Activated T-helper 1 cell treated with anti-CD3 and anti-CD28 coated beads, Interleukin-12 subunit alpha, Interleukin-12 subunit beta, Interleukin-2, Interleukin-4 antibody, amounts not matched to agents 30 ng/mL and 10 ng/mL and 1 ng/mL, durations not matched to agents 14 hours and 24 hours and 36 hours (primary cell): Measurements from ENCODE around the gene COX6A1. TPM values are rescaled to one million over a fixed set of nuclear protein-coding genes. Genes with fewer than 3 reads are reported as not detected.

Source experiments
- total RNA-seq: library from RNA; stranded (reverse); gene quantifications from 2 replicates; pipeline ENCODE4 v1.2.3, GENCODE V29; 2022

COX6A1 gene
- total RNA-seq, 1 donor from 2014 or later: 352 TPM

Other genes with a start within 250 kb of the COX6A1 start
- gene GCN1, start 243.4 kb upstream of the COX6A1 start, total RNA-seq: 164 and 173 TPM in 2 replicates
- 2,459 and 2,531 TPM in 2 replicates for gene RPLP0, start 237.0 kb upstream of the COX6A1 start, total RNA-seq
- gene PXN, start 172.4 kb upstream of the COX6A1 start, total RNA-seq: 53.0 and 57.7 TPM in 2 replicates
- gene RNU4-2, start 146.2 kb upstream of the COX6A1 start, total RNA-seq: 5,055 and 7,832 TPM in 2 replicates
- gene RNU4-1, start 144.9 kb upstream of the COX6A1 start, total RNA-seq: 2,369 and 3,474 TPM in 2 replicates
- 1.0 and 1.7 TPM in 2 replicates for gene SIRT4, start 135.8 kb upstream of the COX6A1 start, total RNA-seq
- gene PLA2G1B, start 110.3 kb upstream of the COX6A1 start, total RNA-seq: not detected in 2 replicates
- gene MSI1, start 68.9 kb upstream of the COX6A1 start, total RNA-seq: 0.07 TPM in 1 of 2 replicates, not detected in the other
- gene TRIAP1, start 8.3 kb downstream of the COX6A1 start, total RNA-seq: 50.7 and 55.7 TPM in 2 replicates
- gene GATC, start 8.3 kb downstream of the COX6A1 start, total RNA-seq: 34.0 and 38.8 TPM in 2 replicates
- gene SRSF9, start 31.6 kb downstream of the COX6A1 start, total RNA-seq: 233 and 239 TPM in 2 replicates
- gene DYNLL1, start 58.0 kb downstream of the COX6A1 start, total RNA-seq: 341 and 356 TPM in 2 replicates
- 27.8 and 29.8 TPM in 2 replicates for gene COQ5, start 91.0 kb downstream of the COX6A1 start, total RNA-seq
- 170 and 181 TPM in 2 replicates for gene RNF10, start 96.2 kb downstream of the COX6A1 start, total RNA-seq
- gene POP5, start 143.3 kb downstream of the COX6A1 start, total RNA-seq: 83.3 and 85.0 TPM in 2 replicates
- not detected in 2 replicates for gene CABP1, start 202.5 kb downstream of the COX6A1 start, total RNA-seq
- 139 and 150 TPM in 2 replicates for gene MLEC, start 249.0 kb downstream of the COX6A1 start, total RNA-seq